ENCODE measurements around the gene TAF1C.

DNA sequence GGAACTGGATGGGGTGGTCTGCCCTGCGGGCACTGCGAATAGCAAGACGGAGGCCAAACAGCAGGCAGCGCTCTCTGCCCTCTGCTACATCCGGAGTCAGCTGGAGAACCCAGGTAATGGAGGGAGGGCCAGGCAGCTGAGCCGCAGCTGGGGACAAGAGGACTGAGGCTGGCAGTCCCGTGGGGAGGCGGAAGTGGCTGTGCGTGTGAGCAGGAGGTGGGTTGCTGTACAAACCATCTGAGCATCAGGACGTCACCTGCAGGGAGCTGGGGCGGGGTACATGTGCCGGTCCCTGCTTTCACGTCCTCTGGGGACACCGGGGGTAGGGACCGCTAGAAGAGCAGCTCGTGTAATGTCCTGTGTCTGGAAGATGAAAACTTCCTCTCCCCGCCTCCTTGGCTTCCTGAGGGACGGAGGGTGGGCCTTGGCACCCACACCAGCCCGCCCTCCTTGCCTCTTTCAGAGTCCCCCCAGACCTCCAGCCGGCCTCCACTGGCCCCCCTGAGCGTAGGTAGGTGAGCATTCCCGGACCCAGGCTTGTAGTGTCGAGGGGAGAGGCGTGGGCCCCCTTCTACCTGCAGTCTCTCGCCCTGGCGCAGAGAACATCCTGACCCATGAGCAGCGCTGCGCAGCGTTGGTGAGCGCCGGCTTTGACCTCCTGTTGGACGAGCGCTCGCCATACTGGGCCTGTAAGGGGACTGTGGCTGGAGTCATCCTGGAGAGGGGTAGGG, 7.8 kb upstream of the TAF1C start:
- TF ChIP-seq, protein P1, sequence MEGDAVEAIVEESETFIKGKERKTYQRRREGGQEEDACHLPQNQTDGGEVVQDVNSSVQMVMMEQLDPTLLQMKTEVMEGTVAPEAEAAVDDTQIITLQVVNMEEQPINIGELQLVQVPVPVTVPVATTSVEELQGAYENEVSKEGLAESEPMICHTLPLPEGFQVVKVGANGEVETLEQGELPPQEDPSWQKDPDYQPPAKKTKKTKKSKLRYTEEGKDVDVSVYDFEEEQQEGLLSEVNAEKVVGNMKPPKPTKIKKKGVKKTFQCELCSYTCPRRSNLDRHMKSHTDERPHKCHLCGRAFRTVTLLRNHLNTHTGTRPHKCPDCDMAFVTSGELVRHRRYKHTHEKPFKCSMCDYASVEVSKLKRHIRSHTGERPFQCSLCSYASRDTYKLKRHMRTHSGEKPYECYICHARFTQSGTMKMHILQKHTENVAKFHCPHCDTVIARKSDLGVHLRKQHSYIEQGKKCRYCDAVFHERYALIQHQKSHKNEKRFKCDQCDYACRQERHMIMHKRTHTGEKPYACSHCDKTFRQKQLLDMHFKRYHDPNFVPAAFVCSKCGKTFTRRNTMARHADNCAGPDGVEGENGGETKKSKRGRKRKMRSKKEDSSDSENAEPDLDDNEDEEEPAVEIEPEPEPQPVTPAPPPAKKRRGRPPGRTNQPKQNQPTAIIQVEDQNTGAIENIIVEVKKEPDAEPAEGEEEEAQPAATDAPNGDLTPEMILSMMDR (tag by site-specific recombination; IDR thresholded peaks at IDR 0.05): no peak
- TF ChIP-seq ZNF311 (tag by site-specific recombination; IDR thresholded peaks at IDR 0.05; ENCODE audit: borderline replicate concordance): no peak
- TF ChIP-seq ZNF239 (tag by site-specific recombination; IDR thresholded peaks at IDR 0.05): no peak
- TF ChIP-seq, protein P2, sequence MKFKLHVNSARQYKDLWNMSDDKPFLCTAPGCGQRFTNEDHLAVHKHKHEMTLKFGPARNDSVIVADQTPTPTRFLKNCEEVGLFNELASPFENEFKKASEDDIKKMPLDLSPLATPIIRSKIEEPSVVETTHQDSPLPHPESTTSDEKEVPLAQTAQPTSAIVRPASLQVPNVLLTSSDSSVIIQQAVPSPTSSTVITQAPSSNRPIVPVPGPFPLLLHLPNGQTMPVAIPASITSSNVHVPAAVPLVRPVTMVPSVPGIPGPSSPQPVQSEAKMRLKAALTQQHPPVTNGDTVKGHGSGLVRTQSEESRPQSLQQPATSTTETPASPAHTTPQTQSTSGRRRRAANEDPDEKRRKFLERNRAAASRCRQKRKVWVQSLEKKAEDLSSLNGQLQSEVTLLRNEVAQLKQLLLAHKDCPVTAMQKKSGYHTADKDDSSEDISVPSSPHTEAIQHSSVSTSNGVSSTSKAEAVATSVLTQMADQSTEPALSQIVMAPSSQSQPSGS (tag by site-specific recombination; IDR thresholded peaks at IDR 0.05; ENCODE audit: low read depth): no peak
